ENCODE measurements around the gene MGAT4B.

DNA sequence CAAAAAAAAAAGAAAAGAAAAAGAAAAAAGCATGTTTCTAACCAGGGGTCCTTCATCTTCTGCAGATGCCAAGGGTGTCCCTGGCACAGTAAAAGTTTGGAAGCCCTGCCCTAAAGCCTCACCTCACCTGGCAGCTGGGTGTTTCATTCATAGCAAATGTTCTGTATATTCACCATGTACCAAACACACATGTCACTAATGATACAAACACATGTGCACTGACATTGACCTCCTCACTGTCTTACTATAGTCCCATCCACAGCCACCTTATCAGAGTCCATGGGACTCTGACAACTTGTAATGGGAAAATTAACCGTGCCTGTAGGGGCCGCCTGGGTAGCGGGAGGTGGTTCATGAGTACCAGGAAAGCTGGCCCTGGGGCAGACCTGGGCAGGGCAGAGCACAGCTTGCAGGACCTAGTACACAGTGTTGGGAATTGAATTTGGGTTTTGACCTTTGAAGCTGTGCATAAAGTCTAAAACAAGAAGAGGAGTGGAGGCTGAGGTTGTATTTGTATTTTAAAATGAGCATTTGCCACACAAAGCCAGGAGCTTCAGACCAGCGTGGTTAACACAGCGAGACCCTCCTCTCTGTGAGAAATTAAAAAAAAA is 6.4 kb upstream of the MGAT4B start:
- TF ChIP-seq, protein P1, sequence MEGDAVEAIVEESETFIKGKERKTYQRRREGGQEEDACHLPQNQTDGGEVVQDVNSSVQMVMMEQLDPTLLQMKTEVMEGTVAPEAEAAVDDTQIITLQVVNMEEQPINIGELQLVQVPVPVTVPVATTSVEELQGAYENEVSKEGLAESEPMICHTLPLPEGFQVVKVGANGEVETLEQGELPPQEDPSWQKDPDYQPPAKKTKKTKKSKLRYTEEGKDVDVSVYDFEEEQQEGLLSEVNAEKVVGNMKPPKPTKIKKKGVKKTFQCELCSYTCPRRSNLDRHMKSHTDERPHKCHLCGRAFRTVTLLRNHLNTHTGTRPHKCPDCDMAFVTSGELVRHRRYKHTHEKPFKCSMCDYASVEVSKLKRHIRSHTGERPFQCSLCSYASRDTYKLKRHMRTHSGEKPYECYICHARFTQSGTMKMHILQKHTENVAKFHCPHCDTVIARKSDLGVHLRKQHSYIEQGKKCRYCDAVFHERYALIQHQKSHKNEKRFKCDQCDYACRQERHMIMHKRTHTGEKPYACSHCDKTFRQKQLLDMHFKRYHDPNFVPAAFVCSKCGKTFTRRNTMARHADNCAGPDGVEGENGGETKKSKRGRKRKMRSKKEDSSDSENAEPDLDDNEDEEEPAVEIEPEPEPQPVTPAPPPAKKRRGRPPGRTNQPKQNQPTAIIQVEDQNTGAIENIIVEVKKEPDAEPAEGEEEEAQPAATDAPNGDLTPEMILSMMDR (IDR thresholded peaks at IDR 0.05): no peak
- TF ChIP-seq POLR2A (IDR thresholded peaks at IDR 0.05): no peak

Measured in Peyer's patch (tissue), 4 donors.